Measurements from ENCODE around the gene FADS2. TPM values are rescaled to one million over a fixed set of nuclear protein-coding genes. Genes with fewer than 3 reads are reported as not detected.

Gene FADS2
- total and polyA plus RNA-seq, 9 of the 15 experiments (the other 6 are each of a cell fraction or from before 2014, with no cell fraction given) = 2.9 to 42.8 (median 16.2) TPM

DNA sequence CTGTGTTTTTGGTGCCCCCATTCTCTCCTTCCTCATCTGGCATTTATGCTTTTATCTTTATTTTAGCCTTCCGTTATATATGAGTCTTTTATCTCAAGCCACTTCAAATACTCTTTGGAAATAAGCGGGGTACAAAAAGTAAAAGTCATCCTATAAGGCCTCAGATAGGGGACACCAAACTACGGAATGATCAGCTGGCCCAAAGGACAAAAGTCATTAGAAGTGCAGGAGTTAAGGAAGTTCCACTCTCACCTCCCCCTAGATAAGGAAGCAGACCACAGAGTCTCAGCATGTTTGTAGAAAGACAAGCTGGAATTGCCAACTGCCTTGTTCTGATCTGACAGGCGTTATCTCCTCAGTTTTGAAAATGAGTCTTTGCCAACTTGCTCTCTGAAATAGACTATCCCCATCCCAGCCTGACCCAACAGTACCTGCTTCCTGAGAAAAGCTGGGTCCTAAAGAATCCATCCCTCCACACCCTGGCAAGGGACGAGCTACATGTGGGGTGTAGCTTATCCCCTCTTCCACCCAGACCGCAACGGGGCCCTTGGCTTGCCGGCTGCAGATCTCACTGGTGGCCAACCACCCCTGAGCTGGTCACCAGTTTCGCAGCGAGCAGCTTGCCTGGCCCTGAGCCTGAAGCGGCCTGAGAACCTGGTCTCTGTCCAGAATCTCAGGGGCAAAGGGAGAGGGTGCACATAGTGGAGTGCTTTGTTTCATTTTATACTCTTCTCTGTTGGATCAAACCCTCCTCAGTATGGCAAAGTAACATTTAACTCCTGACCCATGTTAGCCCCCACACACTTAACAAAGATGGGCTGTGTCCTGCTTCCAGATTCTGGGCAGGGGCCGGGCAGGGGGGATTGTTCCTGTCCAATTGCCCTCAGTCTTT, 13.8 kb downstream of the FADS2 start (continued):
- TF ChIP-seq ZMIZ1 (IDR thresholded peaks at IDR 0.05; ENCODE audit: low read depth in 2 of 2, low read length in 2 of 2) (peak; percentile 14 to 80; a peak in 2 of 4 replicates), HDAC1 (IDR thresholded peaks at IDR 0.05) (peak; percentile 22 to 94; a peak in 3 of 4 replicates), U2AF1 (optimal IDR thresholded peaks at IDR 0.05; ENCODE audit: low read depth, low read length) (no peak), RNF2 (IDR thresholded peaks at IDR 0.05) (peak; percentile 98), HDAC8 (tag; IDR thresholded peaks at IDR 0.05) (no peak), ZNF184 (CRISPR knock-in tag; IDR thresholded peaks at IDR 0.05) (no peak), DACH1 (IDR thresholded peaks at IDR 0.05; ENCODE audit: partially characterized antibody) (peak; percentile 98), RBM39 (optimal IDR thresholded peaks at IDR 0.05; ENCODE audit: low read depth, low read length) (no peak), XRCC5 (IDR thresholded peaks at IDR 0.05; ENCODE audit: low read depth, low read length) (no peak), TSC22D4 (tag; IDR thresholded peaks at IDR 0.05) (no peak), MNT (conservative IDR thresholded peaks at IDR 0.05) (peak; percentile 49 to 82), PHB2 (IDR thresholded peaks at IDR 0.05; ENCODE audit: low read depth) (peak; percentile 66; the same call in 1 of the 2 replicates), XRCC3 (IDR thresholded peaks at IDR 0.05) (no peak), ZNF134 (CRISPR knock-in tag; conservative IDR thresholded peaks at IDR 0.05) (0 out of 2 replicates have a peak, but pooled peaks have one; percentile 35), CBFB (CRISPR knock-in tag; IDR thresholded peaks at IDR 0.05) (0 out of 2 replicates have a peak, but pooled peaks have one; percentile 76), ZNF121 (CRISPR knock-in tag; conservative IDR thresholded peaks at IDR 0.05) (0 out of 2 replicates have a peak, but pooled peaks have one; percentile 1), POLR2AphosphoS2 (IDR thresholded peaks at IDR 0.05; ENCODE audit: low read length) (no peak), SNAPC5 (CRISPR knock-in tag; IDR thresholded peaks at IDR 0.05) (no peak), ZBTB8A (IDR thresholded peaks at IDR 0.05; ENCODE audit: partially characterized antibody) (no peak)
- TF ChIP-seq, protein P1, sequence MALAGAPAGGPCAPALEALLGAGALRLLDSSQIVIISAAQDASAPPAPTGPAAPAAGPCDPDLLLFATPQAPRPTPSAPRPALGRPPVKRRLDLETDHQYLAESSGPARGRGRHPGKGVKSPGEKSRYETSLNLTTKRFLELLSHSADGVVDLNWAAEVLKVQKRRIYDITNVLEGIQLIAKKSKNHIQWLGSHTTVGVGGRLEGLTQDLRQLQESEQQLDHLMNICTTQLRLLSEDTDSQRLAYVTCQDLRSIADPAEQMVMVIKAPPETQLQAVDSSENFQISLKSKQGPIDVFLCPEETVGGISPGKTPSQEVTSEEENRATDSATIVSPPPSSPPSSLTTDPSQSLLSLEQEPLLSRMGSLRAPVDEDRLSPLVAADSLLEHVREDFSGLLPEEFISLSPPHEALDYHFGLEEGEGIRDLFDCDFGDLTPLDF (CRISPR knock-in tag; IDR thresholded peaks at IDR 0.05) = no peak
- TF ChIP-seq, protein P2, sequence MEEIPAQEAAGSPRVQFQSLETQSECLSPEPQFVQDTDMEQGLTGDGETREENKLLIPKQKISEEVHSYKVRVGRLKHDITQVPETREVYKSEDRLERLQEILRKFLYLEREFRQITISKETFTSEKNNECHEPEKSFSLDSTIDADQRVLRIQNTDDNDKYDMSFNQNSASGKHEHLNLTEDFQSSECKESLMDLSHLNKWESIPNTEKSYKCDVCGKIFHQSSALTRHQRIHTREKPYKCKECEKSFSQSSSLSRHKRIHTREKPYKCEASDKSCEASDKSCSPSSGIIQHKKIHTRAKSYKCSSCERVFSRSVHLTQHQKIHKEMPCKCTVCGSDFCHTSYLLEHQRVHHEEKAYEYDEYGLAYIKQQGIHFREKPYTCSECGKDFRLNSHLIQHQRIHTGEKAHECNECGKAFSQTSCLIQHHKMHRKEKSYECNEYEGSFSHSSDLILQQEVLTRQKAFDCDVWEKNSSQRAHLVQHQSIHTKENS (CRISPR knock-in tag; IDR thresholded peaks at IDR 0.05) = no peak
